MCF 10A (cell line): ENCODE results near the gene DUSP2. TPM values are rescaled to one million over a fixed set of nuclear protein-coding genes. Genes with fewer than 3 reads are reported as not detected.

Source experiments
- BruUV-seq: library from RNA; stranded (reverse); fragments of 400-500 nt; replicated peaks from 2 replicates; lab custom pipeline; 2021; lab: Mats Ljungman, UMichigan
- CTCF ChIA-PET: fragments of 300-600 bp; sonication (Branson Sonifier 250); formaldehyde crosslinking; extraction: SDS; loops from one replicate; lab custom pipeline; 2021; ENCODE audit warnings: antibody characterized with exemption, inconsistent platforms; lab: Yijun Ruan, JAX
- POLR2A ChIA-PET: fragments of 300-600, 350-650 bp; sonication (Branson Sonifier 250); formaldehyde crosslinking; extraction: SDS; loops from one replicate; lab custom pipeline; 2020; ENCODE audit warnings: antibody characterized with exemption, inconsistent platforms; lab: Yijun Ruan, JAX
- DNase-seq: peaks from one replicate; pipeline ENCODE4 v3.0.0-alpha.2; 2018; ENCODE audit not compliant: unreplicated experiment
- H3K27ac Mint-ChIP-seq: one replicate; pipeline ENCODE4 v1.8.0; 2022; ENCODE audit warnings: mild to moderate bottlenecking, low read depth, mixed read lengths; ENCODE audit not compliant: unreplicated experiment
- H3K27me3 Mint-ChIP-seq: one replicate; pipeline ENCODE4 v1.8.0; 2022; ENCODE audit warnings: mixed read lengths; ENCODE audit not compliant: insufficient read depth, unreplicated experiment
- H3K36me3 Mint-ChIP-seq: one replicate; pipeline ENCODE4 v1.8.0; 2022; ENCODE audit warnings: mild to moderate bottlenecking, moderate library complexity, mixed read lengths; ENCODE audit not compliant: insufficient read depth, unreplicated experiment
- H3K4me1 Mint-ChIP-seq: one replicate; pipeline ENCODE4 v1.8.0; 2022; ENCODE audit warnings: mixed read lengths; ENCODE audit not compliant: insufficient read depth, unreplicated experiment
- H3K4me3 Mint-ChIP-seq: one replicate; pipeline ENCODE4 v1.8.0; 2022; ENCODE audit warnings: mild to moderate bottlenecking, moderate library complexity, mixed read lengths; ENCODE audit not compliant: unreplicated experiment
- H3K9me3 Mint-ChIP-seq: one replicate; pipeline ENCODE4 v1.8.0; 2022; ENCODE audit warnings: mixed read lengths; ENCODE audit not compliant: unreplicated experiment
- intact Hi-C: fragments of 100-400 bp; cut with micrococcal nuclease; formaldehyde crosslinking; loops from 2 replicates; pipeline ENCODE4 v1.14.1; 2022
- total RNA-seq: library from RNA; stranded (reverse); gene quantifications from 2 replicates; pipeline ENCODE4 v1.2.3, GENCODE V29; 2022
- TF ChIP-seq, protein P1 (sequence below): fragments of 200-600 bp; IDR thresholded peaks from one replicate; pipeline ENCODE4 v1.8.0; 2022; ENCODE audit warnings: antibody characterized with exemption, mild to moderate bottlenecking; ENCODE audit not compliant: unreplicated experiment

Gene DUSP2
- total RNA-seq, 1 experiment from 2014 or later: 3.3 TPM

DNA sequence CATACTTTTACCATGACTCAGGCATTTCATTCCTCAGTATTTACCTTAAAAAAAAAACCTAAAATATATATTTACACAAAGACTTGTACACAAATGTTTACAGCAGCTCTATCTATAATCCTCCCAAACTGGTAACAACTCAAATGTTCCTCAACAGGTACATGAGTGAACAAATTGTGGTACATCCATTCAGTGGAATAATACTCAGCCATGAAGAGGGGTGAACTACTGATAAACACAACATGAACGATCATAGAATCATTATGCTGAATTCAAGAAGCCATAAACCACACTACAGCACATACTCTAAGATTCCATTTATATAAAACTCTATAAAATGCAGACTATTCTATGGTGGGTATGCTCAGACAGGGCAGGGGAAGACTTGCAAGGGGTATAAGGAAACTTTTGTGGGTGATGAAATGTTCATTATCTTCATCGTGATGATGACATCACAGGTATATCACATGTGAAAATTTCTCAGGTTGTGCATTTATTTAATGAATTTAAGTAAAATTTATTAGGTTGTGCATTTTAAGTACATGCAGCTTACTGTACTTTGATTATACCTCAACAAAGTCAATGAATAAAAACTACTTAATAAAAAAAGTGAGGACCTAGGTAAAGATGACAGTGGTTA is 24.7 kb upstream of the DUSP2 start:
- intact Hi-C loops: loop anchor here (10.0 kb wide), 1 partner anchor 145 kb away; no protein-coding TSS in a partner anchor
- no peaks in the 10 kb centered on the region for H3K36me3 Mint-ChIP-seq
- no peak overlapping the region for H3K4me3 Mint-ChIP-seq
- H3K9me3 Mint-ChIP-seq: no peaks in the 10 kb centered on the region
- ChIA-PET POLR2A (no interaction called here), CTCF (no interaction called here)
- TF ChIP-seq, protein P1, sequence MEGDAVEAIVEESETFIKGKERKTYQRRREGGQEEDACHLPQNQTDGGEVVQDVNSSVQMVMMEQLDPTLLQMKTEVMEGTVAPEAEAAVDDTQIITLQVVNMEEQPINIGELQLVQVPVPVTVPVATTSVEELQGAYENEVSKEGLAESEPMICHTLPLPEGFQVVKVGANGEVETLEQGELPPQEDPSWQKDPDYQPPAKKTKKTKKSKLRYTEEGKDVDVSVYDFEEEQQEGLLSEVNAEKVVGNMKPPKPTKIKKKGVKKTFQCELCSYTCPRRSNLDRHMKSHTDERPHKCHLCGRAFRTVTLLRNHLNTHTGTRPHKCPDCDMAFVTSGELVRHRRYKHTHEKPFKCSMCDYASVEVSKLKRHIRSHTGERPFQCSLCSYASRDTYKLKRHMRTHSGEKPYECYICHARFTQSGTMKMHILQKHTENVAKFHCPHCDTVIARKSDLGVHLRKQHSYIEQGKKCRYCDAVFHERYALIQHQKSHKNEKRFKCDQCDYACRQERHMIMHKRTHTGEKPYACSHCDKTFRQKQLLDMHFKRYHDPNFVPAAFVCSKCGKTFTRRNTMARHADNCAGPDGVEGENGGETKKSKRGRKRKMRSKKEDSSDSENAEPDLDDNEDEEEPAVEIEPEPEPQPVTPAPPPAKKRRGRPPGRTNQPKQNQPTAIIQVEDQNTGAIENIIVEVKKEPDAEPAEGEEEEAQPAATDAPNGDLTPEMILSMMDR: no peak
- BruUV-seq: no TSS peak
- H3K27ac Mint-ChIP-seq: no peak overlapping the region
- no peaks in the 10 kb centered on the region for H3K4me1 Mint-ChIP-seq
- no peaks in the 10 kb centered on the region for H3K27me3 Mint-ChIP-seq
- DNase-seq: no peak

DNA sequence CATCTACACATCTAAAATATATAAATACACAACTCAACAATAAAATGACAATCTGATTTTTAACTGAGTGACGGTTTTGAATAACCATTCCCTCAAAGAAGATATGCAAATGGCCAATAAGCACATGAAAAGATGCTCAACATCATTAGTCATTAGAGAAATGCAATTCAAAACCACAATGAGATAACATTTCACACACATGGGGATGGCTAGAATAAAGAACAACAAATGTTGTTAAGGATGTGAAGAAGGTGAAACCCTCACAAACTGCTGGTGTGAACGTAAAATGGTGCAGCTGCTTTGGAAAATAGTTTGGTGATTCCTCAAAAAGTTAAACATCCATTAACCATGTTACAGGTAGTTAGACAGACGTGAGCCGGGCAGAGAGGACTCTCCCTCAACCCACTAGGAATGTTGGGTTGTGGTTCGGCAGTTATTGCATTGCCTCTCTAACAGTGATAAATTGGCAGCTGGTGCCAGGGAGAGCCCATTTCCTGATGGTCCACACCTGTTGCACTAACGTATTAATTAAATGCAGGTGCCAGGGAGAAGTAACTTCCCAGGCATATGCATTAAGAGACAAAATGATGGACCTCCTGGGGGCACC is 22.3 kb upstream of the DUSP2 start:
- DNase-seq: no peak
- intact Hi-C loops: no loop called here
- H3K9me3 Mint-ChIP-seq: no peaks in the 10 kb centered on the region
- no peaks in the 10 kb centered on the region for H3K4me1 Mint-ChIP-seq
- H3K4me3 Mint-ChIP-seq: no peak overlapping the region
- H3K27me3 Mint-ChIP-seq: no peaks in the 10 kb centered on the region
- peak overlapping the region; percentile 21 for H3K27ac Mint-ChIP-seq
- ChIA-PET CTCF (no interaction called here), POLR2A (no interaction called here)
- no TSS peak for BruUV-seq
- TF ChIP-seq, protein P1: no peak
- no peaks in the 10 kb centered on the region for H3K36me3 Mint-ChIP-seq

DNA sequence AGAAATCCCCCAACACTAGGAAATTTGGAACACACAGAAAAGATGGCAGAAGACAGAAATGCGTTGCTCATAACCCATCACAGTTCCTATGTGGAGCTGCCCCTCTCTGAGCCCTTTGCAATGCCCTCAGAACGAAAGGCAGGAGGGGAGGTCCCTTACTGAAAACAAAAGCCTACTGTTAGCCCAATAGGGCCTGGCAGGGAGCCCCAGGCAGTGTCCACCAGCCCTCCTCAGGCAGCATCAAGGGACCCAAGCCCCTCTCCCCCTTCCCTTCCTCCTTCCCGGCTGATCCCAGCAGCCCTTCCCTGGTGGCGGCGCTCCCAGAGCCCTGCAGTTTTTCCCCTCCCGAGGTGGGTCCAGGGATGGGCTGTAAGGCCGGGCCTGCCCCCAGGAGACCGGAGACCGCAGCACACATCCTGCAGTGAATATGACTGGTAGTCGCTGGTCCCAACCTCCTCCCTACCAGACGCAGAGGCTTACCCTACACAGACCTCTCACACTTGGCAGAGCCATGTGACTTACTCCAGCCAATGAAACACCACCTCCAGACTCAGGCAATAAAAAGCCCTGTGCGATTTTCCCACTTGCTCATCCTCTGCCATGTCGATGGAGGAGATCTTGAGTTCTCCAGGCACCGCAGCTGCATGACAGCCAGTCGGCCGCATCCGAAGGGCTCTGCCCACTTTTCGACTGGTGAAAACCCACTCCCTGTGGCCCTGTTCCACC is 19.4 kb upstream of the DUSP2 start:
- no peak for DNase-seq
- CTCF ChIA-PET: interaction anchor here (1.2 kb wide), 1 partner anchor 9 kb away, joined by 3 read pairs; no protein-coding TSS in a partner anchor
- BruUV-seq: no TSS peak
- no peaks in the 10 kb centered on the region for H3K4me1 Mint-ChIP-seq
- intact Hi-C loops: no loop called here
- TF ChIP-seq, protein P1: no peak
- no peaks in the 10 kb centered on the region for H3K9me3 Mint-ChIP-seq
- H3K27ac Mint-ChIP-seq: no peak overlapping the region
- peaks cover 3% of the 10 kb centered on the region for H3K27me3 Mint-ChIP-seq
- no peaks in the 10 kb centered on the region for H3K36me3 Mint-ChIP-seq
- POLR2A ChIA-PET: no interaction called here
- no peak overlapping the region for H3K4me3 Mint-ChIP-seq

DNA sequence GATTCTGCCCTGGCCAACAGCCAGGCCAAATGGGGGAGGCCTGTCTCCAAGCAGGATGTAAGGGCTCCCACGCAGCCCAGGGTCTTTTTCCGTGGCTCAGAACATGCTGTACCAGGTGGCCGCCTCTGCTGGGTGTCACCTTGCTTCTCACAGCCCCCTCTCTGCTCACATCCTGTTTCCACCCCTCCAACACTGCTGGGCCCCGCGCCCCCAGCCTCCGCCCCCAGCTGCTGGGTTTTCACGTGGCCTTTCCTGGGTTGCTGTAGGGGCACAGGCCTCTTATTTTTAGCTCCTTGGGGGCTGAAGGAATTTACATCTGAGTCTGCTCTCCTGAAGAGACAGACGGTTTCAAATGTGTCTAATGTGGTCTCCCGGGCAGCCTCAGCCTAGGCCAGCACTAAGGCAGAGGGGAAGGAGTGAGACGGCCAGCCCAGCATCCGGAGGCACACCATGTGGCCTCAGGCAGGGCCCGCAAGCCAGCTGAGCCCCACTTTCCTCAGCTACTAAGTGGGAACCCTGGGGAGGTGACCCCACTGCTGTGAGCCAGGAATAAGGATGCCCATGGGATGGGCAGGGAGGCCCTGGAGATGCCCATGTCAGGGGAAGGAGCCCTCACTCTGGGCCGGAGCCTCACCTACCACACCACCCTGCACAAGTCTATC is 18.7 kb upstream of the DUSP2 start:
- Mint-ChIP-seq H3K27me3 (peaks cover 10% of the 10 kb centered on the region), H3K27ac (no peak overlapping the region), H3K9me3 (no peaks in the 10 kb centered on the region), H3K36me3 (no peaks in the 10 kb centered on the region), H3K4me1 (no peaks in the 10 kb centered on the region), H3K4me3 (no peak overlapping the region)
- TF ChIP-seq, protein P1: no peak
- DNase-seq: no peak
- POLR2A ChIA-PET: no interaction called here
- no TSS peak for BruUV-seq
- intact Hi-C loops: no loop called here
- CTCF ChIA-PET: interaction anchor here (0.8 to 1.2 kb wide), 2 partner anchors 10 kb away, joined by 3 to 7 read pairs; no protein-coding TSS in a partner anchor
